NCI-H1105 treated with DMSO at 0.1 percent for 48 hours (cell line): ENCODE measurements around the gene IL6R.
"Not testable (repeated sequence)": the region's sequence is repeated elsewhere in the genome, so short reads cannot be mapped to it uniquely, and the experiment has no call there.

Experiments
- DNase-seq: peaks from one replicate; lab custom pipeline; 2025; lab: John Stamatoyannopoulos, UW

IL6R gene

DNA sequence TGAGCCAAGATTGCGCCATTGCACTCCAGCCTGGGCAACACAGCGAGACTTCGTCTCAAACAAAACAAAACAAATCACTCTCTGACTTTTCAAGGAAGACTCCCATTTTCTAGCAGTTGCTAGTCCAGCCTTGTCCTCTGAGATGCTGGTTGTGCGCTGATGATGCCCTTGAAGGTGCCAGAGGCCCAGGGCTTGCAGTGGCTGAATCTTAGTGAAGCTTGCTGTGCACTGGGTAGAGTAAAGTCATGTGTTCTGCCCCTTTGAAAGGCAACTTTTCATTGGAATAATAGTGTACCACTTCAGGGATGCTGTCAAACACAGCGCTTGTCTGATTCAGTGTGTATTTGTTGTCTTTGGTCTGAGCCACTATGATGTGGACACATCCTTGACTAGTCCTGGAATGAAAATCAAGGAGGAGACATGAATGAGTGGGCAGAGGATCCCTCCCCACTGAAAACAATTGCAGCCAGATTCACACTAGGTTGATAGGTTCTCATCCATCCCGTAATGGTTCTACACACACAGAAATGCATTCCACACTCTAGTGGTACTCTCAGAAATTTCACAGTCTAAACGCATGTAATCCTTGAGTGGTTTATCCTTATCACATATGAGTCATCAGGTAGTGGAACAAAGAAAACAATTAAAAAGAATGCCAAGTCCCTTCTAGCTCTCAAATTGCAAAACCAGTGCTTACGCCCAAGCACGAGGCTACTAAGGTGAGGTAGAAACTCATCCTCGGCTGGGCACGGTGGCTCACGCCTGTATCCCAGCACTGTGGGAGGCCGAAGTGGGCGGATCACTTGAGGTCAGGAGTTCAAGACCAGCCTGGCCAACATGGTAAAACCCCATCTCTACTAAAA is 79.0 kb downstream of the IL6R start:
- DNase-seq, result no peak

DNA sequence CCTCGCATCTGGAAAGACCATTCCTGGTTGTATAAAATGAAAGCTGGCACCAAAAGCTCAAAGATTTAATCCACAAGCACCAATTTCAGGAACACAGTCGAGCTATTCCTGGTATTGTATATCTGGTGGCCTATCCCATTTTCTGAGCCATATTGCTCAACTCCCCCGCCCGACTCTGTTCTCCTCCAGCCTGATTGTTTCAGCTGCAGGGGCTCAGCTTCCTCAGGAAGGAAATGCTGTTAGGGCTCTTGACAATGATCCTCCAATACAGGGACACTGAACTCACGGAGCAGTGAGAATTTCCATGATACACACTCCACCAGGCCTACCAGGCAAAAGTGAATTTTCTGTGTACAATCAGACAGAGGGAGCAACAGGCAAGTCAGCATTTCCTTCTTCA is 80.0 kb downstream of the IL6R start:
- DNase-seq, result no peak

DNA sequence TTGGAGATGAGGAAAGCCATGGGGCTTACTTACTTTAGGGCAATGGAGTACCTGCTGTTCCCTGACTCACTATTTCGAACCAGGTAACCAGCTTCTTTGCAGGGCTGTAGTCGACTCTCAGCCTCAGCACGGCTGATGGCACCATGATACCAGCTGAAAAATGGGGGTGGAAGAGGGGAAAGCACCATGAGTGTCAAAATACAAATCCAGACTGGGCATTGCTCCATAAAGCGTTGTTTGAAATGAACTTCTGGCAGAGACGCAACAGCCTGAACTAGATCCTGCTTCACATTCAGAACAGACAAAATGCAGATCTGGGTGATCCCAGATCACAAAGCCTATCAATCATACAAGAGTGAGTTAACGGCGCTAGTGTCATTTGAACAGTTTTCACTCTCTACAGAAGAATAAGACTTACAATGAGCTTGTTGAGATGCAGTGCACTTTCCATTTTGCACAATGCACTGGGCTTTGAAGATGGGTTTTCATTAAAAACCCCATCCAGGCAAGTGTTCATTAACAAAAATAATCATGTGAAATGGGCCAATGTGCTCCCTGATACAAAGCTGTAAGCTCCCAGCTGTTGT is 80.9 kb downstream of the IL6R start:
- no peak for DNase-seq

DNA sequence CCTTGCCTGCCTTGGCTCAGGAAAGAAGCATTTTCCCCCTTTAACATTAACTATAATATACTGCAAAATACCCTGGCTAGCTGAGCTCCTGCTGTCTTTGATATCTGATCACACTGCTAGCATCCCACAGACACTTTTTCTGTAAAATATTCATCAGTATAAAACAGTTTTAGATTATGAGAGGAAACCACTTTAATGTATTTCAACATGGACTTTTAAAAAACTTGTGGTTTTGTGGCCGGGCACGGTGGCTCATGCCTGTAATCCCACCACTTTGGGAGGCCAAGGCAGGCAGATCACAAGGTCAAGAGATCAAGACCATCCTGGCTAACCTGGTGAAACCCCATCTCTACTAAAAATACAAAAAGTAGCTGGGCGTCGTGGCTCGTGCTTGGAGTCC is 81.6 kb downstream of the IL6R start:
- DNase-seq, result not testable (repeated sequence)

DNA sequence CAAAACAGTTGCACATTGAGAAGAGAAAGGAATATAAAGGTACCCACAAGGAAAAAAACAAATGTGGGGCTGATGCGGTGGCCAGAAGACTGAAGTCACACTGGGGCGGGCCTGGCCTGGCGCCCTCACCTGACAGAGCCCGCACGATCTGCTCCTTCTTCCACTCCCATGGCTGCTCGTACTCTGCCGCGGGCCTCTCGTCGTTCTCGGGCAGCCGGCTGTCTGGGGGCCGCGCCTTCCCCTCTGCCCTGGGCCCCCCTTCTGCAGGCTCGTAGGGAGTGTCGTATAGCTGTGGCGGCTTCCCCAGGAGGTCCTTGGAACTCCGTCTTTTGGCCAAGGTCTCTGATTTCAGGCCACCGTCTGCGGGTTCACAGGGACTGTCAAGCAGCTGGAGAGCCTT is 83.8 kb downstream of the IL6R start:
- DNase-seq, result no peak

DNA sequence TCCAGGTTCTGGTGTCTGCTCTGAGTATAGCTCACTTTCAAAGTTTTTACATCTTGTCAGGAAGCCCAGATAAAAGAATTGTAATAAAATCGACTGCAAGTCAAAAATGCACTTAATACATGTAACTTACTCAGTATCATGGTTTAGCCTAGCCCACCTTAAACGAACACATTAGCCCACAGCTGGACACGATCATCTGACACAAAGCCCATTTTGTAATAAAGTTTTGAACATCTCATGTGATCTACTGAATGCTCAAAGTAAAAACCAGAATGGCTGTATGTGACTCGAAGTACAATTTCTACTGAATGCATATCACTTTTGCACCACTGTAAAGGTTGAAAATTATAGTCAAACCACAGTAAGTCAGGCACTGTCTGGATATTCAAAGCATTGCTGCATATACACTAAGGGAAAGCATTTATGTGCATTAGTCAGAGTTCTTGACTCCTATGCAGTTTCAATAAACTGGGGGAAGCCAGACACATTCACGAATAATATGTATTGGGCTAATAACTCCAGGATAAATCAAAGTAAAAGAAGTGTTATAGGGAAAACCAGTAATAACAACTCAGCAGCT is 84.6 kb downstream of the IL6R start:
- no peak for DNase-seq

DNA sequence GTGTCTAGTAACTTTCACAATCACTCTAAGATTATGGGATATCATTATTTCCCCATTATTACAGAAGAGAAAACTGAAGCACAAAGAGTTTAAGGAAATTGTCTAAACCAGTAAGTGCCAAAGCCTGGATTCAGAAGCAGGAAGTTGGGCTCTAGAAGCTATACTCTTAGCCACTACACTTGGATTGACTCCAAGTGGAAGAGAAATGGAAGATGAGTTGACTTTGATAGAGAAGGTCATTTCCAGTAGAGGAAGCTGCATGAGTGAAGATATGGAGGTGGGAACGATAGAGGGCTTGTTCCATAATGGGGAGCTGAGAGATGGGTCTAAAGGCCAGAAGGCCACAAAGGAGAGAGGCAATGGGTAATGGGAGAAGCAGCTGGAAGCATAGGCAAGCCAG is 85.2 kb downstream of the IL6R start:
- no peak for DNase-seq

DNA sequence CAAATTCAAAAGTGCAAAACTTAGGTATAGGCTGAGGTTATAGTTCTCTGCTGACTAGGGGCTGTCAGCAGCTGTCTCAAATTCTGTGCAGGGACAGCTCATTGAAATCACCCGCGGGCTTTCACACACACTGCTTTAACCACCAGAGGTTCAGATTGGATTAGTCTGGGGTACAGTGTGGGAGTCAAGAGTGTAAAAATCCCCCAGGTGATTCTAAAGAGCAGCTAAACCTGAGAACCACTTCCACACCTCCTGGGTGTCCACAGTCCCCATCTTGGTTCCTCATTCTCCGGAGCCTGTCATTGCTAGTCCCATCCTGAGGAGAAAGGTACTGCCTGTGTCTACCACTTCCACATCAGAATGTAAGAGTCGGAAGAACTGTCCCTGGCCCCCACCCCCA is 87.0 kb downstream of the IL6R start:
- DNase-seq, result no peak

DNA sequence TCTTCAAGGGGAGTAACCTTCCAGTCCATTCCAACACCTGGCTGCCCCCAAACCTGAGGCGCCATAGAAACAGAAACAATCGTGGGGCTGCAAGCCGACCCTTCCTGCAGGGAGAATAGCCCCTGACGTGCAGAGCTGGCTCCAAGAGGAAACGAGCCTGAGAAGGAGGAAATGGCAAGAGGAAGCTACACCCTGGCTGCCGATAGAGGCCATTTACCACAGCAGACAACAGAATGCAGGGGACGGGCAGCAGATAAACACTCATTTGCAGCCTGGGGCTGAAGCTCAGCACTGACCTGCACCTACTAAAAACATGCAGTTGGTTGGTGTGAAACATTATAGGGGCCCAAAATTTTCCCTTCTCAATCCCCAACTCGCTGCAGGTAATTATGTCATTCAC is 88.1 kb downstream of the IL6R start:
- no peak for DNase-seq

DNA sequence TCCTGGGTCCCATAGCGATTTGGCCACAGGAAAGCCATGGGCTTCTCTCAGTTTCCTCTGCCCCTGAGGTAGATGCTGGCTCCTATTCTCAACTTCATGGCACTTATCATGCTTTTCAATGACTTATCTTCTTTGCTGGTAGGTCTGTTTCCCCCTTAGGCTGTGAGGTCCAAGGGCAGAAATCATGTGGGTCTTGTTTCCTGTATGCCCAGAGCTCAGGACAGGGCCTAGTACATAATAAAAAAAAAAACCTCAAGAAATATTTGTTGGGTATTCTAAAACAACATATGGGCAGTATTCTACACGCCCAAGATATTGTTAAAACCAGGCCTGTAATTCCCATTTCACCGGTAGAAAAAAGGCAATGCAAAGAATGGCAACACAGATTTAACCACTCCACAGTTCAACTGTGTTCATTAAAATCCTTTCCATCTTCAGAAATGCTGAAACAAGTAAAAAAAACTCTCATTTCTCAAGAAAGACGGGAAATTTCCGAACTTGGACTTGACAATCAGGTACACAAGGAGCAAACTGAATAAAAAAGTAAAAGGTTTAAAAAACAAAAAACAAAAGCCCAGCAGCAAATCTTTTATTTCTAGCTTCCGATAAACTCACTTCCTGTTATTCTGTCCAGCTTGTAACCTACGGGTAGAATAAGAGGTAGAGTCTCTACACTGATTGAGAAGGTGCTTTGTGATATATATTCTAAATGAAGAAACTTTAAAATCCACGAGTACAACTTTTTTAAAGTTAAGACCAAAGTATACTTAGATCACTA is 90.5 kb downstream of the IL6R start:
- no peak for DNase-seq

DNA sequence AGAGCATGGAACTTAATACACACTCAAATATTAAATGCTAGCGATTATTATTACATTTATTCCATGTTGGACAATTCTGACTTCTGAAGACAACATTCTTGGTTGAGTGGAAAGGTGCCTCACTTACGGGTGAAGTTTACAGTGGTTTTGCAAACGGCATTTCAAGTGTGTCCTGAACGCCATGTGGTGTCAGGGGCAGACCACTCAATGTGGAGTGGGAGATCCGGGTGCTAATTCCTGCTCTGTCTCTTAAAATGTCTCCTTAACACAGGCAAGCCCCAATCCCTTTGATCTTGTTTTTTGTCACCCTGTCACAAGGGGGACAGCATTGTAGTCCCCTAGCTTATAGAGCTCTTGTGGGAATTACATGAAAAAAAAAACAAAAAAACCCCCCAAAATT is 91.2 kb downstream of the IL6R start:
- DNase-seq, result no peak

DNA sequence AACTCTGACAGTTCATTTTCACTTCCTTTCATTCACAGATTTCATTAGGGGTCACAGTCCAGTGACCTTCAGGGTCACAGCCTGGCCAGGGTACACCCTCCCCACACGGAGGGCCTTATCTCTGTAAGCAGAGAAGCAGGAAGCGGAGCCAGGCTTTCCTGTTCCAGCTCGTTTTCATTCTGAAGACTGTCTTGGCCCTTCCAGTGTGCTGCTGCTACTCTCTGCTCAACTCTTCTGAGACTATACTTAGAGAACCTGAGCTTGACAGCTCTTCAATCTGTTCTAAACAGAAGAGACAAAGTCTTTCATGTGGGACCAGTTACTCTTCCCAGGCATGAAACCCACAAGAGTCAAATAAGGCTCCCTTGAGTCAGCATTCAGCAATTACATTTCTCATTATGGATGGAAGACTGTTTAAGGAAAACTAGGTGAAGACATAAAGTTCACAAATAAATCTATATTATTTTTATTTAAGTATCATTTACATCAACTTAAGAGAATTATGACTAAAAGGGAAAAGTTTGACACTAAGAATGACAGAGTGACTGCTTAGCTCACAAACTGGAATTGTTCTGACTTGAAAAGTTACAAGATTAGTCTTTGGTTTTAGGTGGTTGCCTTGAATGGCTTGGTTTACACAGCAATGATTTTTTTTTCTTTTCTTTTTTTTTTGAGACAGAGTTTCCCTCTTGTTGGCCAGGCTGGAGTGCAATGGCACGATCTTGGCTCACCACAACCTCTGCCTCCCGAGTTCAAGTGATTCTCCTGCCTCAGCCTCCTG is 92.1 kb downstream of the IL6R start:
- no peak for DNase-seq

DNA sequence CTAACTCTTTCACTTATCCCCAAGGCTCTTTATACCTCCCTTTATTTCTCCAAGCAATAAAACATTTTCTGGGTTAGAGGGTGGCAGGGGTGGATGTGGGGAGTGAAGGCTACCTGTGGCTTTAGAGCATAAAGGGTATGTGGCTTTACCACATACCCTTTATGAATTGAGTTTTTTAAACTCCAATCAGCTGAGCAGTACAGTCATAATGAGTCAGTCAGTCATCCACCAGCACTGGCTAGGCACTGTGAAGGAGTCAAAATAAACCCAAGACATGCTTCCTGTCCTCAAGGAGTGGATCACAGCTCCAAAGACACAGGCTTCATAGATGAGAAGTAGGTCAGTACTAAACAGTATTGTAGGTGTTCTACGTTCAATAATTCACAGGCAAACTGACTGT is 94.3 kb downstream of the IL6R start:
- DNase-seq, result no peak

DNA sequence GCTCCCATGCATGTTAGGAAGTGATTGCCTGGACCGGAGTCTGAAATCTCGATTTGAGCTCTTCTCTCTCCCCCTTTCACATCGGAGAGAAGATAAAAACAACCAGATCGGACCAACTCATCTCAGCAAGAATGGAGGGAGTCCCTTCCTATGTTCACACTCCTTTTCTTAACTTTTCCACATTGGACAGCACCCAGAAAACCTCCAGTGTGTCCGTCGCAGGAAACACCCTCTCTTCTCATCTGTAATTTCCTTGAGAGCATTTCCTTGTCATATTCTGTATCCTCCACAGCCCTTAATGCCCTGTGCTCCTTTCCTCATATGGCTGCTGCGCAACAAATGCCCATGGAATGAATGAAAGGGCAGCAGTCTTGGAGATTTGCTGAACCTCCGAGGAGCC is 95.4 kb downstream of the IL6R start:
- DNase-seq, result no peak

DNA sequence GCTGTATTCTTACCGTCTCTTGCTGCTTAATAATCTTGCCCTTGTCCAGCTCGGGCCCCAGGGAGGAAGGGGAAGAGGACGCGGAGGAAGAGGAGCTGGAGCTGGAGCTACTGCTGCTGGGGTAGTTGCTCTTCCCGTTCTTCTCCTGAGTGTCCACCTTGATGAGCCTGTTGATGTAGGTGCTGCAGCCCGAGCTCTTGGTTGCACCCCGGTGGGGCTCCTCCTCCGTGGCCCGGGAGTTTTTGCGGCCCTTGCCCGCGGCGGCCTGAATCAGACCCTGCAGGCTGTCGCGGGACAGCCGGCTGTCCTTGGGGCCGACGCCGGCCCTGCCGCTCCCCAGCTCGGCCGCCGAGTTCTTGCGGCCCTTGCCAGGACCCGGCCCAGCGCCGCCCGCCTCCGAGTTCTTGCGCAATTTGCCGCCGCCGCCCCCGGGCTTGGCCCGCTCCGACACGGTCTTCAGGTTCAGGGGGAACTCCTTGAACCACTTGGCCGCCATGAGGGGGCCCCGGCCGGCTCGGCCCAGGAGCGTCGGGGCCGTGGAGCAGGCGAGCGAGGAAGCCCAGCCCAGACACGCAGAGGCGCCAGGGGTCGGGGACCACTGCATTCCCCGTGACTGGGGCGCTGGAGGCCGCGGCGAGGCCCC is 96.4 kb downstream of the IL6R start:
- no peak for DNase-seq

DNA sequence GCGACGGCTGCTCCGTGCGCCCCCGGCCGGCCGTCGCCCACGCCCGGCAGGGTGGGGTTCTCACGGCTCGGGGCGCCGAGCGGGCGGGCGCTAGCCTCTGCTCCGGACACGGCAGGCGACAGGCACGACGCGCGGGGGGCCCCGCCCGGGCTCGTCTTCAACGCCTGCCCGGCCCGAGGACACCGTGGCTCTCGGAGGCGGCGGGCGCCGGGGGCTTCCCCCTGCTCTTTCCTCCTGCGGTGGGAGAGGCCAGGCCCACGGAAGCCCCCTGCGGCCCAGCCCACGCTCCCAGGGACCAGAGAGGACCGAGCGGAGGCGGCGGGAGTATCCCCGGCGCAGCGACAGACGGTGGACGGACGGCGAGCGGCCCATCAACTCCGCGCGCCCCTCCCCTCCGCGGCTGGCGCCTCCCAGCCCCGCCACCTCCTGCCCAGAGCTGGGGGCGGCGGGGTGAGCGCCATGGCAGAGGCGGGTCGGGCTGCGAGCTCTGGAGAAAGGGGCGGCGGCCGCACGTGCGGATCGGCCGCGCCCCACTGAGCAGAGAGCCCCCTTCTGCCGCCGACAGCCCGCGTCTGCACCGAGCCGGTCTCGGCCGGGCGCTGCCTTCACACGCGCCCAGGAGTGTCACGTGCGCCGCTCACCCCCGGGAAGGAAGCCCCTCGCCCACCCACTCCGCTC is 97.1 kb downstream of the IL6R start, which contains the start of the genes SHE and TDRD10:
Gene SHE, minus strand, starts transcription at position 347 of the 678 bp plus-strand sequence. CDS start 386 bp downstream, outside the sequence.
Gene TDRD10, plus strand, starts transcription at position 154 of the 678 bp plus-strand sequence. CDS start 4,685 bp downstream, outside the sequence.
- no peak for DNase-seq

DNA sequence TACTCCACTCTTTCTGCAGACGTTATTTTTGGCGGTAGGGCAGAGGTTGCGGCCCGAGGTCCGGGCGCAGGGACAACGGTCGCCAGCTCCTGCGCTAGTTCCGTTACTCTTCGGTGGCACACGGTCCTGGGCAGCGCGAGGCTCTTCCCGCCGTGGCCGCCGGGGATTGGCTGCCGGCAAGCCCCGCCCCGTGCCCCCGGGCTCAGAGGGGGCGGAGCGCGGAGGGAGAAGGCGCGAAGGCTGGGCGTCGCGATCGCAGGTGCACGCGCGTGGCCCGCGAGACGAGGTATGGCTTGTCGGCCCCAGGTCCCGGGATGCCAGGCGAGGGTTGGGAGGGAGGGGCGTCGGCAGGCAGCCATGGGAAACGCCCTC is 97.6 kb downstream of the IL6R start:
- DNase-seq, result no peak

DNA sequence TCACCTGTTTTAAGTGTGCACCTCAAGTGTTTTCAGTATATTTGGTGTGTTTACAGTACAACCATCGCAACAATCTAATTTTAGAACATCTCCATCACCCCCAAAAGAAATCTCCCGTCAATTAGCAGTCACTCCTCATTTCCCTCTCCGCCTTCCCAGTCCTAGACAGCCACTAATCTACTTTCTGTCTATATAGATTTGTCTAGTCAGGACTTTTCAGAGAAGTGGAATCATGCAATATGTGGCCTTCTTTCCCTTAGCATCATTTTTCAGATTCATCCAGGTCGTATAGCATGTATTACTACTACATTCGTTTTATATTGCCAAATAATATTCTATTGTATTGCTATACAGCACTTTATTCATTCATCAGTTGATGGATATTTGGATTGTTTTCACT is 98.8 kb downstream of the IL6R start:
- no peak for DNase-seq

DNA sequence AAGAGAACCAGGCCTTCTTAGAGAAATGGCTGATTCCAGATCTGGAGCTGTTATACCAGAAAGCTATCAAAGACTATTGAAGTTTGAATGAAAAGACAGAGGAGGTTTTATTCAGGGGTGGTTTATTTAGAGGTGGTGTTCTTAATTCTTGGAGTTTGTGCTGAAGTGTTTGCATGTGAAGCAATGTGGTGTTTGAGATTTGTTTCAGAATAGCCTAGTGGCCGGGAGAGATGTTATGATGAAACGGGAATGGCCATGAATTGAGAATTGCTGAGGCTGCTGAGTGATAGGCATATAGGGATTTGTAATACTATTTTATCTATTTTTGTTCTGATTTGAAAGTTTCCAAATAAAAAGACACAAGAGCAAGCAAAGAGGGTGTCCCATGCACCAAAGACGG is 107.6 kb downstream of the IL6R start:
- no peak for DNase-seq

DNA sequence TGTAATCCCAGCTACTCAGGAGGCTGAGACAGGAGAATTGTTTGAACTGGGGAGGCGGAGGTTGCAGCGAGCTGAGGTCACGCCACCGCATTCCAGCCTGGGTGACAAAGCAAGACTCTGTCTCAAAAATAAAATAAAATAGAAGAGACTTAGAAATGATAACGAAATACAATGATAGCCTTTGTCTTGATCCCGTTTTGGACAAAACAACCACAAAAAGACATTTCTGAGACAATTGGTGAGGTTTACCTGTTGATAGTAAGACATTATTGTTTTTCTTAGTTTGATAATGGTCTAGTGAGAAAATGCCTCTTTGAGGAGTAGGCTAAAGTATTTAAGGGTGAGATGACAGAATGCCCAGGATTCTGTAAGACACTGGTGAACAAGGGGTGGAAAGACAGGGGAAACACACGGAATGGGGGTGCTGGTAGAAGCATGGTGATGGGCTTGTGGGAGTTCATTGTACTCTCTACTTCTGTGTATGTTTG is 109.0 kb downstream of the IL6R start:
- no peak for DNase-seq
